Measurements from ENCODE around the gene DMRTA2. TPM values are rescaled to one million over a fixed set of nuclear protein-coding genes. Genes with fewer than 3 reads are reported as not detected.

The DMRTA2 gene
- total and polyA plus RNA-seq, 2 of the 8 experiments (the other 6 are each of a cell fraction or from before 2014, with no cell fraction given), result not detected

DNA sequence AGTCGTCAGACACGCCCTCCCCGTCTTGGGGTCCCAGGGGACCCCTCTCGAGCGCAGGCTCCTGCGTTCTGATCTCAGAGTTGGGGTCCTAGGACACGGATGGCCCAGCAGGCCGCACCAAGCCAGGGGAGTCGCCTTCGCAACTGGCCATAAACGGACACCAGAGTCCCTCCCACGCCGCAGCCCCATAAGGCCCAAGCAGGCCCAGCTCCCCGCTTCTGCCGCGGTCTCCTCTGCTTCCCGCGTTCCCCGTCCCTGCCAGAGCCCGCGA is 633 bp downstream of the DMRTA2 start:
- DNase-seq (ENCODE audit: low read depth in 1 of 2, low spot score in 2 of 2) (peak in 1 of 2 experiments; percentile 69), FAIRE-seq (no peak)
- no peak for TF ChIP-seq ZNF274 (IDR thresholded peaks at IDR 0.05; ENCODE audit: borderline replicate concordance, extremely low read depth, low read length)
- TF ChIP-seq HDAC6 (IDR thresholded peaks at IDR 0.05; ENCODE audit: low read depth, low read length), result no peak
- TF ChIP-seq POU5F1 (IDR thresholded peaks at IDR 0.05; ENCODE audit: low read depth, low read length), result no peak
- TF ChIP-seq, protein P1, sequence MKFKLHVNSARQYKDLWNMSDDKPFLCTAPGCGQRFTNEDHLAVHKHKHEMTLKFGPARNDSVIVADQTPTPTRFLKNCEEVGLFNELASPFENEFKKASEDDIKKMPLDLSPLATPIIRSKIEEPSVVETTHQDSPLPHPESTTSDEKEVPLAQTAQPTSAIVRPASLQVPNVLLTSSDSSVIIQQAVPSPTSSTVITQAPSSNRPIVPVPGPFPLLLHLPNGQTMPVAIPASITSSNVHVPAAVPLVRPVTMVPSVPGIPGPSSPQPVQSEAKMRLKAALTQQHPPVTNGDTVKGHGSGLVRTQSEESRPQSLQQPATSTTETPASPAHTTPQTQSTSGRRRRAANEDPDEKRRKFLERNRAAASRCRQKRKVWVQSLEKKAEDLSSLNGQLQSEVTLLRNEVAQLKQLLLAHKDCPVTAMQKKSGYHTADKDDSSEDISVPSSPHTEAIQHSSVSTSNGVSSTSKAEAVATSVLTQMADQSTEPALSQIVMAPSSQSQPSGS (IDR thresholded peaks at IDR 0.05; ENCODE audit: low read length), result no peak
- TF ChIP-seq, protein P2, sequence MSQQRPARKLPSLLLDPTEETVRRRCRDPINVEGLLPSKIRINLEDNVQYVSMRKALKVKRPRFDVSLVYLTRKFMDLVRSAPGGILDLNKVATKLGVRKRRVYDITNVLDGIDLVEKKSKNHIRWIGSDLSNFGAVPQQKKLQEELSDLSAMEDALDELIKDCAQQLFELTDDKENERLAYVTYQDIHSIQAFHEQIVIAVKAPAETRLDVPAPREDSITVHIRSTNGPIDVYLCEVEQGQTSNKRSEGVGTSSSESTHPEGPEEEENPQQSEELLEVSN (IDR thresholded peaks at IDR 0.05), result no peak
- no peak for TF ChIP-seq NANOG (IDR thresholded peaks at IDR 0.05; ENCODE audit: insufficient read depth, low read depth, low read length, poor library complexity, severe bottlenecking)
- no peak for TF ChIP-seq SP2 (IDR thresholded peaks at IDR 0.05; ENCODE audit: low read length)
- TF ChIP-seq KDM4A (IDR thresholded peaks at IDR 0.05; ENCODE audit: low read depth, low read length, severe bottlenecking), result no peak
- no peak for TF ChIP-seq CTBP2 (IDR thresholded peaks at IDR 0.05; ENCODE audit: borderline replicate concordance, insufficient read depth, insufficient read length, low read length)
- TF ChIP-seq, protein P3, sequence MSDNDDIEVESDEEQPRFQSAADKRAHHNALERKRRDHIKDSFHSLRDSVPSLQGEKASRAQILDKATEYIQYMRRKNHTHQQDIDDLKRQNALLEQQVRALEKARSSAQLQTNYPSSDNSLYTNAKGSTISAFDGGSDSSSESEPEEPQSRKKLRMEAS (IDR thresholded peaks at IDR 0.05), result no peak
- no peak for TF ChIP-seq CBX8 (IDR thresholded peaks at IDR 0.05; ENCODE audit: borderline replicate concordance, low read depth, low read length)
- no peak overlapping the region for H3K4ac ChIP-seq (replicated peaks; ENCODE audit: insufficient read length, low read depth, low read length)
- no peak overlapping the region for H3K14ac ChIP-seq (ENCODE audit: insufficient read length)
- no peaks in the 10 kb centered on the region; a peak in 1 of 4 replicates for H3K9me3 ChIP-seq (ENCODE audit: insufficient read depth in 2 of 2, low read depth in 1 of 2, low read length in 1 of 2)
- H2BK12ac ChIP-seq (ENCODE audit: low read depth, low read length), result no peak overlapping the region
- no peak overlapping the region for H3K18ac ChIP-seq (ENCODE audit: extremely low read depth, low read length)
- H3K27ac ChIP-seq (ENCODE audit: low read depth, low read length), result no peak overlapping the region
- H2BK5ac ChIP-seq (ENCODE audit: low read depth, low read length), result no peak overlapping the region
- no peak overlapping the region for H3K23ac ChIP-seq (ENCODE audit: insufficient read length)
- no peak overlapping the region for H3K9ac ChIP-seq (replicated peaks in 1 of 4; ENCODE audit: extremely low read depth in 1 of 4, low read depth in 3 of 4, low read length in 3 of 4)
- no peak overlapping the region for H4K91ac ChIP-seq (replicated peaks; ENCODE audit: insufficient read length, low read length)
- no peaks in the 10 kb centered on the region for H3K79me1 ChIP-seq (ENCODE audit: low read depth, low read length)
- H3K23me2 ChIP-seq (ENCODE audit: low read depth, low read length), result peaks cover 14% of the 10 kb centered on the region; the same call in 1 of the 2 replicates
- H2AK5ac ChIP-seq (ENCODE audit: low read depth, low read length), result no peak overlapping the region
- no peak overlapping the region for H2AFZ ChIP-seq (ENCODE audit: low read length)
- H3K27me3 ChIP-seq (replicated peaks in 1 of 4; ENCODE audit: control insufficient read depth in 3 of 4, extremely low read depth in 1 of 4, insufficient read depth in 3 of 4, low read length in 3 of 4), result peaks cover 98 to 100% (median 99%) of the 10 kb centered on the region in 4 experiments
- peaks cover 4 to 29% (median 18%) of the 10 kb centered on the region in 4 experiments; a peak in 6 of 7 replicates for H3K4me1 ChIP-seq (replicated peaks in 1 of 4; ENCODE audit: control insufficient read depth in 3 of 4, insufficient read depth in 4 of 4, low read length in 3 of 4)
- 6% methylated on average over 19 of the region's 21 CpGs; no CpG with 5 or more reads in 1 of the 2 experiments for WGBS, 2 experiments (ENCODE audit: extremely low coverage in 1 of 2, insufficient coverage in 1 of 2, insufficient read length in 1 of 2, insufficient replicate concordance in 2 of 2, low coverage in 1 of 2, low lambda C conversion rate in 2 of 2, missing lambda C conversion rate in 1 of 2)
- no peak overlapping the region for H3K56ac ChIP-seq (replicated peaks; ENCODE audit: insufficient read length, low read depth, low read length)
- no peak overlapping the region for H2BK20ac ChIP-seq (ENCODE audit: low read length)
- H2BK15ac ChIP-seq (ENCODE audit: low read length), result no peak overlapping the region
- H3K4me3 ChIP-seq (ENCODE audit: extremely low read depth in 1 of 4, insufficient read depth in 2 of 4, low read depth in 3 of 4, low read length in 4 of 4), result peak overlapping the region; percentile 20 to 56 (median 34); a peak in 6 of 8 replicates
- no peak overlapping the region for H4K8ac ChIP-seq (ENCODE audit: extremely low read depth, insufficient read depth, low read length)
- no peak overlapping the region for H4K5ac ChIP-seq (ENCODE audit: insufficient read length, low read depth, low read length)
- H4K20me1 ChIP-seq (replicated peaks in 1 of 2; ENCODE audit: control insufficient read depth in 1 of 2, insufficient read depth in 2 of 2, low read length in 2 of 2), result peaks cover 17 to 41% of the 10 kb centered on the region in 2 experiments
- ChIA-PET POLR2A (ENCODE audit: partially characterized antibody) (no interaction called here), CTCF (ENCODE audit: partially characterized antibody) (interaction anchor here (1.1 to 7.4 kb wide), 5 partner anchors 7 to 281 kb away, joined by 4 to 32 read pairs (median 4); no protein-coding TSS in a partner anchor)
- no peak overlapping the region for H2BK120ac ChIP-seq (replicated peaks; ENCODE audit: low read depth, low read length)
- H3K36me3 ChIP-seq (ENCODE audit: control insufficient read depth in 2 of 4, insufficient read depth in 4 of 4, low read length in 3 of 4), result peaks cover 0 to 13% (median 0%) of the 10 kb centered on the region in 4 experiments; a peak in 1 of 8 replicates
- no peaks in the 10 kb centered on the region for H3K79me2 ChIP-seq (ENCODE audit: control insufficient read depth in 1 of 2, insufficient read depth in 2 of 2, low read length in 2 of 2)
- H3K4me2 ChIP-seq (ENCODE audit: insufficient read depth in 1 of 2, low read depth in 2 of 2, low read length in 2 of 2), result peak overlapping the region; percentile 73 to 74

Data from H1 (cell line).